Activated CD4-positive, CD25-positive, alpha-beta regulatory T cell (primary cell): Measurements from ENCODE around the gene ABCD3.
"Not testable (repeated sequence)": the region's sequence is repeated elsewhere in the genome, so short reads cannot be mapped to it uniquely, and the experiment has no call there.

ENCODE experiments used
- DNase-seq, 4 experiments: peaks; one replicate each; lab custom pipeline; 2025; lab: John Stamatoyannopoulos, UW

Gene ABCD3

GRCh38 chr1:94549706-94550105 is 131.5 kb downstream of the ABCD3 start:
- DNase-seq, result no peak

- no peak for DNase-seq
Measured at GRCh38 chr1:94550396-94550795, 132.2 kb downstream of the ABCD3 start.

- DNase-seq, result no peak
Measured at GRCh38 chr1:94550800-94551241, 132.6 kb downstream of the ABCD3 start.

- no peak for DNase-seq
Measured at GRCh38 chr1:94551449-94551848, 133.3 kb downstream of the ABCD3 start.

GRCh38 chr1:94552071-94552586 is 133.9 kb downstream of the ABCD3 start:
- no peak for DNase-seq

- DNase-seq, result no peak
Measured at GRCh38 chr1:94553323-94553730, 135.1 kb downstream of the ABCD3 start.

GRCh38 chr1:94553931-94554330 is 135.7 kb downstream of the ABCD3 start:
- no peak for DNase-seq

GRCh38 chr1:94554580-94554979 is 136.4 kb downstream of the ABCD3 start:
- DNase-seq, result no peak

- DNase-seq, result no peak
Measured at GRCh38 chr1:94555091-94555490, 136.9 kb downstream of the ABCD3 start.

- DNase-seq, result no peak
Measured at GRCh38 chr1:94559921-94560320, 141.7 kb downstream of the ABCD3 start.

- no peak for DNase-seq
Measured at GRCh38 chr1:94560333-94560732, 142.1 kb downstream of the ABCD3 start.

GRCh38 chr1:94562519-94563260 is 144.5 kb downstream of the ABCD3 start:
- no peak for DNase-seq

- no peak for DNase-seq
Measured at GRCh38 chr1:94565901-94566300, 147.7 kb downstream of the ABCD3 start.

GRCh38 chr1:94566436-94566835 is 148.2 kb downstream of the ABCD3 start:
- not testable (repeated sequence) for DNase-seq

GRCh38 chr1:94567975-94568607 is 149.9 kb downstream of the ABCD3 start:
- DNase-seq, result not testable (repeated sequence)
